Osteoblast (primary cell): ENCODE measurements around the gene SWAP70. TPM values are rescaled to one million over a fixed set of nuclear protein-coding genes. Genes with fewer than 3 reads are reported as not detected.

ENCODE experiments used
- DNase-seq: peaks from one replicate; pipeline ENCODE4 v3.0.0; 2011; ENCODE audit warnings: low spot score, mixed read lengths; ENCODE audit not compliant: insufficient read length; ENCODE audit errors: missing footprints
- H2AFZ ChIP-seq: 2 replicates; pipeline ENCODE4 v1.6.0; 2011; ENCODE audit warnings: mild to moderate bottlenecking, low read length
- H3K27ac ChIP-seq: 2 replicates; pipeline ENCODE4 v1.5.1; 2011; ENCODE audit warnings: mild to moderate bottlenecking, low read depth, low read length, moderate library complexity
- H3K27me3 ChIP-seq: 2 replicates; pipeline ENCODE4 v1.6.0; 2012; ENCODE audit warnings: mild to moderate bottlenecking, control low read depth, inconsistent platforms, low read length, moderate library complexity; ENCODE audit not compliant: insufficient read depth
- H3K36me3 ChIP-seq: 2 replicates; pipeline ENCODE4 v1.5.1; 2011; ENCODE audit warnings: mild to moderate bottlenecking, low read length, control low read depth, moderate library complexity; ENCODE audit not compliant: insufficient read depth
- H3K4me1 ChIP-seq: 2 replicates; pipeline ENCODE4 v1.5.1; 2011; ENCODE audit warnings: mild to moderate bottlenecking, low read length, control low read depth, moderate library complexity; ENCODE audit not compliant: insufficient read depth
- H3K4me2 ChIP-seq: 2 replicates; pipeline ENCODE4 v1.6.0; 2011; ENCODE audit warnings: mild to moderate bottlenecking, low read length; ENCODE audit not compliant: insufficient read depth
- H3K4me3 ChIP-seq: fragments of 200-600 bp; sonication (generic); 3 replicates; pipeline ENCODE4 v1.5.1; 2012; ENCODE audit warnings: mild to moderate bottlenecking, low read length, inconsistent platforms; ENCODE audit not compliant: insufficient read depth
- H3K79me2 ChIP-seq: 2 replicates; pipeline ENCODE4 v1.6.0; 2012; ENCODE audit warnings: mild to moderate bottlenecking, low read length, control low read depth, inconsistent platforms; ENCODE audit not compliant: insufficient read depth
- H3K9me3 ChIP-seq: 2 replicates; pipeline ENCODE4 v1.5.1; 2011; ENCODE audit warnings: low read depth, low read length, control low read depth
- H4K20me1 ChIP-seq: 2 replicates; pipeline ENCODE4 v1.6.0; 2012; ENCODE audit warnings: mild to moderate bottlenecking, low read length, control low read depth; ENCODE audit not compliant: insufficient read depth
- CTCF ChIP-seq: IDR thresholded peaks from 2 replicates; pipeline ENCODE4 v1.5.1; 2011; ENCODE audit warnings: mild to moderate bottlenecking, low read depth, low read length, moderate library complexity; ENCODE audit errors: extremely low read depth
- total RNA-seq: library from RNA; depleted of rRNA; stranded (reverse); fragments of >200 nt; gene quantifications from 2 replicates; pipeline ENCODE4 v1.2.3, GENCODE V29; 2012

The SWAP70 gene
- total RNA-seq, 1 donor, result 62.2 TPM

- Histone ChIP-seq H3K79me2 (peaks cover 8% of the 10 kb centered on the region), H3K9me3 (no peaks in the 10 kb centered on the region), H3K4me2 (no peak overlapping the region), H3K36me3 (peaks cover 59% of the 10 kb centered on the region), H3K4me3 (no peak overlapping the region), H3K27ac (no peak overlapping the region), H3K27me3 (no peaks in the 10 kb centered on the region), H4K20me1 (no peaks in the 10 kb centered on the region), H3K4me1 (peaks cover 8% of the 10 kb centered on the region), H2AFZ (no peak overlapping the region)
- no peak for DNase-seq
- TF ChIP-seq CTCF, result no peak
These were observed 117.1 kb downstream of the SWAP70 start for GRCh38 chr11:9780929-9781328.

GRCh38 chr11:9783986-9784385 is 120.1 kb downstream of the SWAP70 start:
- DNase-seq, result no peak
- Histone ChIP-seq H3K27ac (no peak overlapping the region), H4K20me1 (no peaks in the 10 kb centered on the region)

DNA sequence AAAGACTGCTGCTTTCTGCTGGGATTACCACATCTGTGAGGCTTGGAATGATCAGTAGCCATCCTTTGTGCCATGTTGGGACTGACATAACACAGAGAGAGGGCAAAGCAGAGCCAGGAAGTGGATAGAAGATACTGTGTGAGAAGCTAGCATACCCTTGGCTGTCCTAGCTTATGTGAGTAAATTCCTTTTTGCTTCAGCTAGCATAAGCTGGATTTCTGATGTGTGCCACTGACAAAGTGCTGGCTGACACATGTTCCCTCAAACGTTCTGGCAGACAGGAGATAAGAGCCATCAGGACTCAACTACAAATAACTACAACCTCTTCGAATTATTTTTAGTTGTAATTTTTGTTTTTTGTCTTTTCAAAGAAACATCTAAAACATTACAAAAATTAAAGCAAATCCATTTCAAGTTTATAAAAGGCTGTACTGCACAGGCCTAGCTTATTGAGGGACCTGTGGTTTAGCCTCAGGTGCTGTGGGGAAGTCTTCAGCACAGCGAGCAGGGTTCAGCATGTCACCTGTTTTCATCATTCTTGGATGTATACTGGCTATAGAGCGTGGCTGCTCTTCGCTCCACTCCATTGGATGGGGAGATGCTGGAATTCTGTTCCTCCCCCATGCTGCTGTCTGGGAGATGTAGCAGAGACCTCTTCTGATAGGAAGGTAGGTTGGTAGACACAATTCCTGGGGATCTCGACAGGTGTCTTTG is 120.9 kb downstream of the SWAP70 start:
- no peak for DNase-seq
- Histone ChIP-seq H3K4me2 (no peak overlapping the region), H3K36me3 (peaks cover 58% of the 10 kb centered on the region), H3K4me3 (no peak overlapping the region), H3K27ac (no peak overlapping the region), H3K9me3 (no peaks in the 10 kb centered on the region), H4K20me1 (no peaks in the 10 kb centered on the region), H3K27me3 (no peaks in the 10 kb centered on the region), H2AFZ (no peak overlapping the region), H3K79me2 (no peaks in the 10 kb centered on the region), H3K4me1 (peaks cover 20% of the 10 kb centered on the region)
- TF ChIP-seq CTCF, result no peak

More at GRCh38 chr11:9783986-9784385, 120.1 kb downstream of the SWAP70 start:
- no peaks in the 10 kb centered on the region for H3K27me3 ChIP-seq
- peaks cover 19% of the 10 kb centered on the region for H3K4me1 ChIP-seq
- H2AFZ ChIP-seq, result no peak overlapping the region
- no peak overlapping the region for H3K4me3 ChIP-seq
- no peak for TF ChIP-seq CTCF
- H3K9me3 ChIP-seq, result no peaks in the 10 kb centered on the region
- H3K79me2 ChIP-seq, result no peaks in the 10 kb centered on the region
- H3K4me2 ChIP-seq, result no peak overlapping the region
- peaks cover 60% of the 10 kb centered on the region for H3K36me3 ChIP-seq

DNA sequence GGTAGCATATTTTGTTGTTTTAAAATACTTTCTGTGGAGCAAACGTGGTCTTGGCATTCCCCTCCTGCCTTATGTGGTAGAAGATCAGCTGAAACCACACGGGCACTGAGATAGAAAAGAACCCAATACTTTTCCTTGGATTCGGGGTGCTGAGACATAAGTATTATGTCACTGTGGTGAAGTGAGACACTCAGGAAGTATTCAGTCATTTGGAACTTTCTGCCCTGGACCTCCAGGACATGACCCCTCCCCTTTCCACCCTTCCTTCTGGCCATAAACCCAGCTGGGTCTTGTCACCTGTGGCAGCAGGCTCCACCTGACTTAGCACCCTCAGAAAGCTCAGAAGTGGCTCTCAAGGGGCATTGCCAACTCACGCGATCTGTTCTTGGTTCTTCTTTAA is 123.4 kb downstream of the SWAP70 start:
- Histone ChIP-seq H3K79me2 (no peaks in the 10 kb centered on the region), H3K27ac (peak overlapping the region; percentile 82), H2AFZ (no peak overlapping the region), H3K4me3 (no peak overlapping the region), H3K9me3 (no peaks in the 10 kb centered on the region), H4K20me1 (no peaks in the 10 kb centered on the region), H3K4me2 (no peak overlapping the region), H3K36me3 (peaks cover 43% of the 10 kb centered on the region), H3K27me3 (no peaks in the 10 kb centered on the region), H3K4me1 (peaks cover 22% of the 10 kb centered on the region)
- no peak for TF ChIP-seq CTCF
- no peak for DNase-seq
